T-helper 2 cell treated with Interferon-gamma antibody and Interleukin-4, amounts not matched to agents 100 ng/mL and 5 ng/mL, for 36 hours (primary cell): ENCODE data around the gene GDPD2. TPM values are rescaled to one million over a fixed set of nuclear protein-coding genes. Genes with fewer than 3 reads are reported as not detected.
"Not testable (repeated sequence)": the region's sequence is repeated elsewhere in the genome, so short reads cannot be mapped to it uniquely, and the experiment has no call there.

Source experiments
- intact Hi-C: fragments of 100-400 bp; cut with micrococcal nuclease; formaldehyde crosslinking; loops from one replicate; pipeline ENCODE4 v1.15.1; 2023
- total RNA-seq: library from RNA; stranded (reverse); gene quantifications from 2 replicates; pipeline ENCODE4 v1.2.3, GENCODE V29; 2022

The GDPD2 gene
- 0.25 TPM in 2 replicates for total RNA-seq

- intact Hi-C loops: no loop called here
Observed at GRCh38 chrX:70422851-70423341, at the start of gene GDPD2. Gene GDPD2 (plus strand): TSS chrX:70423314. CDS start chrX:70424985, 1,671 bp downstream.

GRCh38 chrX:70386235-70386634, 36.9 kb upstream of the GDPD2 start:
- intact Hi-C loops: no loop called here

GRCh38 chrX:70398899-70399298, 24.2 kb upstream of the GDPD2 start:
- intact Hi-C loops: no loop called here

- intact Hi-C loops: not testable (repeated sequence)
Observed at GRCh38 chrX:70400181-70400580, 22.9 kb upstream of the GDPD2 start.

GRCh38 chrX:70402721-70403120, 20.4 kb upstream of the GDPD2 start:
- intact Hi-C loops: no loop called here

GRCh38 chrX:70405003-70405402, 18.1 kb upstream of the GDPD2 start:
- intact Hi-C loops: no loop called here

- intact Hi-C loops: no loop called here
Observed at GRCh38 chrX:70410921-70411320, 12.2 kb upstream of the GDPD2 start.

GRCh38 chrX:70411475-70411874, 11.6 kb upstream of the GDPD2 start:
- intact Hi-C loops: no loop called here

- intact Hi-C loops: no loop called here
Observed at GRCh38 chrX:70421618-70422017, 1.5 kb upstream of the GDPD2 start.

GRCh38 chrX:70423936-70424675, 992 bp downstream of the GDPD2 start:
- intact Hi-C loops: no loop called here

GRCh38 chrX:70424801-70425200, 1.7 kb downstream of the GDPD2 start:
- intact Hi-C loops: no loop called here

- intact Hi-C loops: no loop called here
Observed at GRCh38 chrX:70426286-70427278, 3.5 kb downstream of the GDPD2 start.

- intact Hi-C loops: no loop called here
Observed at GRCh38 chrX:70427365-70427764, 4.3 kb downstream of the GDPD2 start.

GRCh38 chrX:70429759-70430158, 6.6 kb downstream of the GDPD2 start:
- intact Hi-C loops: loop anchor here (5.0 kb wide), 1 partner anchor 232 kb away; no protein-coding TSS in a partner anchor

GRCh38 chrX:70432936-70433847, 10.1 kb downstream of the GDPD2 start:
- intact Hi-C loops: loop anchor here (5.0 kb wide), 1 partner anchor 236 kb away; no protein-coding TSS in a partner anchor

GRCh38 chrX:70433848-70434351, 10.8 kb downstream of the GDPD2 start:
- intact Hi-C loops: loop anchor here (1.0 to 5.0 kb wide), 3 partner anchors 18 to 301 kb away; partner anchors contain the start of gene IGBP1

GRCh38 chrX:70434352-70434866, 11.3 kb downstream of the GDPD2 start:
- intact Hi-C loops: loop anchor here (1.0 to 5.0 kb wide), 3 partner anchors 18 to 301 kb away; partner anchors contain the start of gene IGBP1

- intact Hi-C loops: loop anchor here (1.0 to 5.0 kb wide), 3 partner anchors 17 to 302 kb away; partner anchors contain the start of gene IGBP1
Observed at GRCh38 chrX:70434914-70435586, 11.9 kb downstream of the GDPD2 start.

- intact Hi-C loops: no loop called here
Observed at GRCh38 chrX:70436343-70436742, 13.2 kb downstream of the GDPD2 start.
